Hepatocyte (in vitro differentiated cells): ENCODE measurements around the gene NTPCR.
"Not testable (repeated sequence)": the region's sequence is repeated elsewhere in the genome, so short reads cannot be mapped to it uniquely, and the experiment has no call there.

Experiments used
- EZH2 ChIP-seq: fragments of 200-600 bp; sonication (generic); IDR thresholded peaks from 2 replicates; pipeline ENCODE4 v1.6.1; 2016; ENCODE audit warnings: antibody characterized with exemption, mild to moderate bottlenecking, borderline replicate concordance
- EZH2phosphoT487 ChIP-seq: fragments of 200-600 bp; sonication (generic); IDR thresholded peaks from one replicate; pipeline ENCODE4 v1.6.1; 2018; ENCODE audit warnings: antibody characterized with exemption, mild to moderate bottlenecking, low read depth, moderate library complexity; ENCODE audit not compliant: unreplicated experiment, severe bottlenecking
- TF ChIP-seq, protein P1 (sequence below): fragments of 200-600 bp; sonication (generic); IDR thresholded peaks from 2 replicates; pipeline ENCODE4 v1.5.1; 2016; ENCODE audit warnings: antibody characterized with exemption, mild to moderate bottlenecking; ENCODE audit not compliant: poor library complexity

DNA sequence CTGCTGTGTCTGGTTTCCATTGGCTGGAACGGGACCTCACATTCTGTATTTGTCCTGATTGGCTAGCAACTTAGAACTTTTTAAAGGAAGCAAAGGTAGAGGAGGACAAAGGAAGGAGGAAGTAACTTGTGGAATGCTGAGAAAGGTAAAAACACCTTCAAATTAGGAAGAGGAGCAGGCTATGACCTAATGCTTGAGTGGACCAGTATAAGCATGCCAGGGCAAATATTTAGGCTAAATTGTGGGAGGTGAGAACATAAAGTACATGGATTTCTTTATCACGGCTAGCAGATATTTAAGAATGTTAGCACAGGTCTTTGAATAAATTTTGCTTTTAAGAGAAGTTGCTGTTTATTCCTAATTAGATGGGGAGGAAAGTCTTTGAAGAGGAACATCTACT is 36.1 kb upstream of the NTPCR start:
- TF ChIP-seq, protein P1, sequence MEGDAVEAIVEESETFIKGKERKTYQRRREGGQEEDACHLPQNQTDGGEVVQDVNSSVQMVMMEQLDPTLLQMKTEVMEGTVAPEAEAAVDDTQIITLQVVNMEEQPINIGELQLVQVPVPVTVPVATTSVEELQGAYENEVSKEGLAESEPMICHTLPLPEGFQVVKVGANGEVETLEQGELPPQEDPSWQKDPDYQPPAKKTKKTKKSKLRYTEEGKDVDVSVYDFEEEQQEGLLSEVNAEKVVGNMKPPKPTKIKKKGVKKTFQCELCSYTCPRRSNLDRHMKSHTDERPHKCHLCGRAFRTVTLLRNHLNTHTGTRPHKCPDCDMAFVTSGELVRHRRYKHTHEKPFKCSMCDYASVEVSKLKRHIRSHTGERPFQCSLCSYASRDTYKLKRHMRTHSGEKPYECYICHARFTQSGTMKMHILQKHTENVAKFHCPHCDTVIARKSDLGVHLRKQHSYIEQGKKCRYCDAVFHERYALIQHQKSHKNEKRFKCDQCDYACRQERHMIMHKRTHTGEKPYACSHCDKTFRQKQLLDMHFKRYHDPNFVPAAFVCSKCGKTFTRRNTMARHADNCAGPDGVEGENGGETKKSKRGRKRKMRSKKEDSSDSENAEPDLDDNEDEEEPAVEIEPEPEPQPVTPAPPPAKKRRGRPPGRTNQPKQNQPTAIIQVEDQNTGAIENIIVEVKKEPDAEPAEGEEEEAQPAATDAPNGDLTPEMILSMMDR, result not testable (repeated sequence)
- TF ChIP-seq EZH2phosphoT487, EZH2: not testable (repeated sequence)
